AG10803 (cell line): ENCODE data around the gene UBE3C.
"Not testable (repeated sequence)": the region's sequence is repeated elsewhere in the genome, so short reads cannot be mapped to it uniquely, and the experiment has no call there.

Experiments
- DNase-seq: peaks from one replicate; pipeline ENCODE4 v3.0.0; 2010; ENCODE audit warnings: low read depth
- H3K4me3 ChIP-seq: 2 replicates; pipeline ENCODE4 v1.5.1; 2011; ENCODE audit warnings: mild to moderate bottlenecking, low read length, control low read depth
- CTCF ChIP-seq: conservative IDR thresholded peaks from 2 replicates; pipeline ENCODE4 v1.5.1; 2011; ENCODE audit warnings: mild to moderate bottlenecking, low read length, control low read depth, inconsistent platforms

The UBE3C gene

GRCh38 chr7:157271991-157272324 is 133.2 kb downstream of the UBE3C start:
- no peak overlapping the region for H3K4me3 ChIP-seq
- DNase-seq, result peak; percentile 96
- TF ChIP-seq CTCF, result no peak

GRCh38 chr7:157272351-157273207 is 133.9 kb downstream of the UBE3C start:
- no peak for DNase-seq
- TF ChIP-seq CTCF, result no peak
- H3K4me3 ChIP-seq, result no peak overlapping the region

GRCh38 chr7:157273208-157274093 is 134.7 kb downstream of the UBE3C start:
- TF ChIP-seq CTCF, result peak; percentile 91
- DNase-seq, result peak; percentile 69
- no peak overlapping the region for H3K4me3 ChIP-seq

- DNase-seq, result not testable (repeated sequence)
Observed at GRCh38 chr7:157274094-157274634, 135.4 kb downstream of the UBE3C start.

GRCh38 chr7:157274991-157275427 is 136.3 kb downstream of the UBE3C start:
- no peak overlapping the region for H3K4me3 ChIP-seq
- no peak for TF ChIP-seq CTCF
- DNase-seq, result no peak

More at GRCh38 chr7:157274094-157274634, 135.4 kb downstream of the UBE3C start:
- not testable (repeated sequence) for H3K4me3 ChIP-seq

- DNase-seq, result no peak
- no peak overlapping the region for H3K4me3 ChIP-seq
Observed at GRCh38 chr7:157276091-157276561, 137.4 kb downstream of the UBE3C start.

More at GRCh38 chr7:157276091-157276561, 137.4 kb downstream of the UBE3C start:
- no peak for TF ChIP-seq CTCF
